NB4 (cell line): ENCODE measurements around the gene TMA16.
"Not testable (repeated sequence)": the region's sequence is repeated elsewhere in the genome, so short reads cannot be mapped to it uniquely, and the experiment has no call there.

Experiments used
- DNase-seq: peaks from one replicate; pipeline ENCODE4 v3.0.0; 2010; ENCODE audit warnings: low read depth
- H3K4me3 ChIP-seq: one replicate; pipeline ENCODE4 v1.5.1; 2011; ENCODE audit warnings: mild to moderate bottlenecking, low read depth, low read length, moderate library complexity
- MYC ChIP-seq: IDR thresholded peaks from 2 replicates; pipeline ENCODE4 v1.6.1; 2011; ENCODE audit warnings: low read depth, low read length
- POLR2A ChIP-seq: IDR thresholded peaks from 2 replicates; pipeline ENCODE4 v1.6.1; 2011; ENCODE audit warnings: mild to moderate bottlenecking; ENCODE audit not compliant: insufficient read length; ENCODE audit errors: extremely low read depth
- TF ChIP-seq, protein P1 (sequence below): IDR thresholded peaks from one replicate; pipeline ENCODE4 v1.5.1; 2012; ENCODE audit warnings: low read depth, low read length
- TF ChIP-seq, protein P2 (sequence below): IDR thresholded peaks from 2 replicates; pipeline ENCODE4 v1.6.1; 2011; ENCODE audit warnings: low read depth, low read length

TMA16 gene

DNA sequence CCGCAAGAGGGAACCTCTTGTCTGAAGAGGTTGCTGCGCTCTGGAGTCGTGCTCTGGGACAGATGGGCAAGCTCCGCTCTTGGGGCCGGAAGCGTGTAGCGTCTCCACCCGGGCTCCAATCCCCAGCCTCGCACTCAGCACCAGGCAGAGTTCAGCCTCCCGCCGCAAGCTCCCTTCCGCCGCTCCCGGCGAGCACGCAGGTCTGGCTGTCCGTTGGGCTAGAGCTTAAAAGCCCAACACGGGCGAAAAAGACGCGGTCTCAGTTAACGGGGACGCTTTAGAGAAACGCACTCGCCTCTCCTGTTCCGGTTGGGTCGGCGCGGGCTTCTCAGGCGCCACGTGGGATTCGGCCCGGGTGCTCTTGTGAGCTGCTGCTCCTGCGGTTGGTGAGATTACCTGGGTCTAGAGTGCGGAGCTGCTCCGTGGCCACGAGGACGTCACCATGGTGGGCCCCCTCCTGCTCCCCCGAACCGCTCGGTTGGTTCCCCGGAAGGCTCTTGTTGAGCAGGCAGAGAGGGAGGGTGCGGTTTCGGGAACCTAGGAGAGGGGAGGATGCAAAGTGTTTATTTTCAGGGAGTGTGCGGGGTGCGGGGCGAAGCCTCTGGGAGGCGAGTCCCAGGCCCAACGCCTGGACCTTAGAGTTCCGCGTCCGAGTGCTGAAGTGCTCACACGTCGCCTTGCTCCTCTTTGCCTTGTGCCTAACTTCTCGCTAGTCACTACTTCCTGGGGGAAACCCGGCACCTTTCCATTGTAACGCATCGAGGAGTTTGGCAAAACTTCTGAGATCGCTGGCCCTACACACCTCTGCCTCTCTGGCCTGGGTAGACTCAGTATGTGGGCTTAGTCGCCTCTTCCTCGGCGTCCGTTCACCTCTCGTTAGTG lies at the start of gene TMA16:
Gene TMA16 (plus strand): TSS at position 331 of the 882 bp plus-strand sequence. CDS start 112 bp downstream, at position 443.
- DNase-seq = peak; percentile 96
- TF ChIP-seq MYC (peak; percentile 97), POLR2A (peak; percentile 52)
- TF ChIP-seq, protein P1, sequence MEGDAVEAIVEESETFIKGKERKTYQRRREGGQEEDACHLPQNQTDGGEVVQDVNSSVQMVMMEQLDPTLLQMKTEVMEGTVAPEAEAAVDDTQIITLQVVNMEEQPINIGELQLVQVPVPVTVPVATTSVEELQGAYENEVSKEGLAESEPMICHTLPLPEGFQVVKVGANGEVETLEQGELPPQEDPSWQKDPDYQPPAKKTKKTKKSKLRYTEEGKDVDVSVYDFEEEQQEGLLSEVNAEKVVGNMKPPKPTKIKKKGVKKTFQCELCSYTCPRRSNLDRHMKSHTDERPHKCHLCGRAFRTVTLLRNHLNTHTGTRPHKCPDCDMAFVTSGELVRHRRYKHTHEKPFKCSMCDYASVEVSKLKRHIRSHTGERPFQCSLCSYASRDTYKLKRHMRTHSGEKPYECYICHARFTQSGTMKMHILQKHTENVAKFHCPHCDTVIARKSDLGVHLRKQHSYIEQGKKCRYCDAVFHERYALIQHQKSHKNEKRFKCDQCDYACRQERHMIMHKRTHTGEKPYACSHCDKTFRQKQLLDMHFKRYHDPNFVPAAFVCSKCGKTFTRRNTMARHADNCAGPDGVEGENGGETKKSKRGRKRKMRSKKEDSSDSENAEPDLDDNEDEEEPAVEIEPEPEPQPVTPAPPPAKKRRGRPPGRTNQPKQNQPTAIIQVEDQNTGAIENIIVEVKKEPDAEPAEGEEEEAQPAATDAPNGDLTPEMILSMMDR = no peak
- TF ChIP-seq, protein P2, sequence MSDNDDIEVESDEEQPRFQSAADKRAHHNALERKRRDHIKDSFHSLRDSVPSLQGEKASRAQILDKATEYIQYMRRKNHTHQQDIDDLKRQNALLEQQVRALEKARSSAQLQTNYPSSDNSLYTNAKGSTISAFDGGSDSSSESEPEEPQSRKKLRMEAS = peak; percentile 94
- H3K4me3 ChIP-seq = peak within 1 kb of the TSS; percentile 93

DNA sequence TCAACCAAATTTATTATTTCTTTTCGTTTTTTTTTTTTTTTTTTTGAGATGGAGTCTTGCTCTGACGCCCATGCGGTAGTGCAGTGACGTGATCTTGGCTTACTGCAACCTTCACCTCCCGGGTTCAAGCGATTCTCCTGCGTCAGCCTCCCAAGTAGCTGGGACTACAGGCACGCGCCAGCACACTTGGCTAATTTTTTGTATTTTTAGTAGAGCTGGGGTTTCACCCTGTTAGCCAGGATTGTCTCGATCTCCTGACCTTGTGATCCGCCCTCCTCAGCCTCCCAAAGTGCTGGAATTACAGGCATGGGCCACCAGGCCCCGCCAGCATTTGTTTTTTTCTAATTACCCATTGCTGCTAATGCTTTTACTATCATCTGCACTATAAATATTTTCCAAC lies 47.5 kb upstream of the TMA16 start:
- not testable (repeated sequence) for H3K4me3 ChIP-seq

DNA sequence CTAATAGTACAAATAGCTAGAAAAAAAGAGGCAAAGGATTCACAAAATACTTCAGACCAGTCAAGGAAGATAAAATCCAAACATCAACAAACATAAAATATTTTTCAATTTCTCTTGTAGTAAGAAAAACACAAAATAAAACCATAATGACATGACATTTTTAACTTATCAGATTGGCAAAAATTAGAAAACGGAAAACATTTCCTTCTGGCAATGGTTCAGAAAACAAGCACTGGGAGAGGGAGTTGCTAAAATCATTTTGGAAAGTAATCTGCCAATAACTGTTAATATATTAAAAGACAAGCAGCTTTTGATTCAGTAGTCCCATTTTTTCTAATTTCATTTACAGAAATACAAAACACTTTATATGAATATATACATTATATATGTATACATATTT lies 47.0 kb upstream of the TMA16 start:
- no peak for DNase-seq
- TF ChIP-seq, protein P1 = no peak
- TF ChIP-seq, protein P2 = no peak
- TF ChIP-seq POLR2A (no peak), MYC (no peak)
- H3K4me3 ChIP-seq = no peak overlapping the region

More for the DNA sequence above, 47.5 kb upstream of the TMA16 start:
- not testable (repeated sequence) for DNase-seq

DNA sequence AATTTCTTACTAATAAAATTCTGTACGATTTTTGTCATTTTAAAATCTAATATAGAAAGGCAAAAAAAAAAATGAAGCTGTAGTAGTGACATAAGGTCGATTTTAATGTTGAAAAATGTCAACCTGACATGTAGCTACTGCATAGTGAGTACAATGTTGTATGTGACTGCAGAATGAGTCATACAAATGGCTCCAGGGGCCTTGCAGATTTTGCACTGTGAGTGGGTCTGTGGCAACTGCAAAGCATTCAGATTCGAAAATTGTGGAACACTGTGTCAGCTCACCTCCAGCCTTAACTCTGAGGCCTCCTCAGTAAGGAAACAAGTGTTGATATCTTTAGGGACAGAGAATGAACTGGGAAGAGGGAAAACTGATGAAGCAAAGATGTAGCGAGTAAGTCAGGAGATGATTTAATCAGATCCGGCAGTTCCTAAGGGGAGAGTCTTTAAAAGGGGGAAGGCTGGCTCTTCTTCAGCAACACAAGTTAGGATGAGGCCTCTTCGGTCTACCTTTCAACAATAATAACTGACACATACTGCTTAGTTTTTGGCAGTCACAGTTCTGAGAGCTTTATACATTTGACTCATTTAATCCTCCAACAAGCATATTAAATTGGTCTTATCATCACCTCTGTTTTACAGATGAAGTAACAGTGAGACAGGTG lies 45.8 kb upstream of the TMA16 start:
- no peak overlapping the region for H3K4me3 ChIP-seq
- DNase-seq = no peak
- no peak for TF ChIP-seq MYC
- no peak for TF ChIP-seq POLR2A
- TF ChIP-seq, protein P2 = no peak
- TF ChIP-seq, protein P1 = no peak

DNA sequence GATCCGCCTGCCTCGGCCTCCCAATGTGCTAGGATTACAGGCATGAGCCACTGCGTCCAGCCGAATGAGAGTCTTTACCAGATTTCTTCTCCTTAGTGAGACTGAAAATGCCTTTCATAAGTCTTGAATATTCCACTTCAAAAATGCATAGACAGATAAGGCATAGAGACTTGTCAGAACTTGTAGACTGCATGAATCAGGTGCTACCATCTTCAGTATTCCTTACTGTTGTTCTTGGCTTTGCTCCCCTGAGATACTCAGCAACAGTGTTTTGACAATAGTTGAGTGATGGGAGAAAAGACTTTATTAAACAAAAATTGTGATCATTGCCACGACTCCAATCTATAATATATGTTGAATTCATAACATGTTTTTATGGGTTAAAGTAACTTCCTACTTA lies 31.9 kb upstream of the TMA16 start:
- TF ChIP-seq, protein P2 = no peak
- TF ChIP-seq POLR2A = no peak
- TF ChIP-seq, protein P1 = no peak
- TF ChIP-seq MYC = no peak
- DNase-seq = no peak

DNA sequence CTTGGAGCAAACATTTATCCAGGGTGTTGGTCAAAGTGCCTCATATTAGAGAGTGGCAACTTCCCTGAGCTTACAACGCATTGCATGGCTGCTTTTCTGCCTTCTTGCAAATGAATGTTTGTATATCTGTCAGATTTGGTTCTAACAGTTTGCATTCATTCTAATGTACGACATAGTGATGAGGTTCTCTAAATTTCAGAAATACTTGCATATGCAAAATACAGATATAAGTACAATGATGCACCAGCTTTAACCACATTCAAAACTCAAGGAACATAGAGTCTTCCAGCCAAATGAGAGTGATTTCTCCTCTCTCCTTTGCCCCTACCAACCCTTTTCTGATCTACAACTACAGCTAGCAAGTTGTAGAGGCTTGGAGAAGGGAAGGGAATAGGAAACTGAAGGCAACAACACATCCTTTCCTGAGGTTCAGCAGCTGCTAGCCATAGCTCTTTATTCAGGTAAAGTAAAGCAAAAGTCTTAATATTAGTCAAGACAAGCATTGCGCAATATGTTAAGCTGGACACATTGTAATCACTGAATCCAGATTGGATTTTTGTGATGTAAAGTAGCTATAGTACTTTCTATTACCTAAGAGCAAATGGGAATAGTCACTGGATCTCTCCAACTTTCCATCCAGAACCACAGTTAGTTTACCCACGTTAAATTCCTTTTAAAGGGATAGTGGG lies 27.3 kb upstream of the TMA16 start:
- DNase-seq = no peak
- TF ChIP-seq, protein P1 = no peak
- no peak for TF ChIP-seq MYC
- TF ChIP-seq, protein P2 = no peak
- TF ChIP-seq POLR2A = no peak
- no peak overlapping the region for H3K4me3 ChIP-seq

More for the DNA sequence above, 31.9 kb upstream of the TMA16 start:
- H3K4me3 ChIP-seq = no peak overlapping the region
